Aorta (tissue), 5 donors: Measurements from ENCODE around the gene GALNT4. TPM values are rescaled to one million over a fixed set of nuclear protein-coding genes. Genes with fewer than 3 reads are reported as not detected.
A peak's percentile ranks its signal among the peaks of the same experiment; 100 is the strongest.

ENCODE experiments used
- ATAC-seq: fragments of 200-7000 bp; cut with Tn5 transposase; one replicate; pipeline ENCODE4 v1.9.1; 2022; ENCODE audit warnings: moderate library complexity; ENCODE audit not compliant: low FRiP score
- DNase-seq, 2 donors: peaks; one replicate each; pipeline ENCODE4 v3.0.0-alpha.2; 2020
- H3K27ac ChIP-seq, 2 donors: one replicate each; pipeline ENCODE4 v1.5.1; 2013; ENCODE audit warnings: low read length in 2 of 2, mild to moderate bottlenecking in 2 of 2, moderate library complexity in 2 of 2, control low read depth in 1 of 2, inconsistent platforms in 1 of 2, low read depth in 1 of 2
- H3K27me3 ChIP-seq, 2 donors: one replicate each; pipeline ENCODE4 v1.6.1; 2013; ENCODE audit warnings: control low read depth in 1 of 2, low read length in 1 of 2, mild to moderate bottlenecking in 1 of 2, moderate library complexity in 1 of 2; ENCODE audit not compliant: insufficient read depth in 2 of 2, control insufficient read depth in 1 of 2
- H3K36me3 ChIP-seq, 2 donors: one replicate each; pipeline ENCODE4 v1.6.1; 2013; ENCODE audit warnings: control low read depth in 1 of 2, low read length in 1 of 2, mild to moderate bottlenecking in 1 of 2; ENCODE audit not compliant: insufficient read depth in 2 of 2, control insufficient read depth in 1 of 2
- H3K4me1 ChIP-seq, 2 donors: one replicate each; pipeline ENCODE4 v1.6.1; 2013; ENCODE audit warnings: low read length in 2 of 2, control low read depth in 1 of 2, mild to moderate bottlenecking in 1 of 2, moderate library complexity in 1 of 2; ENCODE audit not compliant: insufficient read depth in 2 of 2, control insufficient read depth in 1 of 2
- H3K4me3 ChIP-seq, 2 donors: one replicate each; pipeline ENCODE4 v1.5.1; 2013; ENCODE audit warnings: low read length in 2 of 2, control low read depth in 1 of 2, mild to moderate bottlenecking in 1 of 2
- H3K9me3 ChIP-seq: one replicate; pipeline ENCODE4 v1.6.1; 2013; ENCODE audit warnings: mild to moderate bottlenecking, low read length; ENCODE audit not compliant: control insufficient read depth
- WGBS, 2 donors: extraction: QIAGEN DNeasy Blood & Tissue Kit; methylation state at CpG; one replicate each; pipeline ENCODE4 v1.1.7; 2013; 5-methylcytosine and 5-hydroxymethylcytosine counted together
- intact Hi-C, 2 donors: fragments of 100-400 bp; cut with DNase I; formaldehyde crosslinking; loops; one replicate each; pipeline versions ENCODE4 v1.14.2 to v1.15.0; 2022
- polyA plus RNA-seq, 2 donors: library from polyadenylated mRNA; stranded (reverse); fragments of 200-250 nt; gene quantifications; one replicate each; pipeline ENCODE4 v1.2.3, GENCODE V29; 2013
- total RNA-seq, 2 donors: library from RNA; stranded (reverse); fragmentation: NEBNext Ultra II Directional; extraction: Animal tissue kit (Norgen Biotek cat#: 25700); gene quantifications; one replicate each; pipeline ENCODE4 v1.2.1, GENCODE V29; 2021
- donor health status: healthy with polysubstance abuse.
- donor health status: Bipolar disorder and iron deficiency.
- donor health status: DM: no; HTN: no; CAD: no.
- donor health status: DM: no; HTN: no; CAD: no.
- donor health status: DM: yes; HTN: yes; CAD: no.

The GALNT4 gene
- total and polyA plus RNA-seq, 4 donors = 2.8 to 7.4 (median 5.9) TPM

DNA sequence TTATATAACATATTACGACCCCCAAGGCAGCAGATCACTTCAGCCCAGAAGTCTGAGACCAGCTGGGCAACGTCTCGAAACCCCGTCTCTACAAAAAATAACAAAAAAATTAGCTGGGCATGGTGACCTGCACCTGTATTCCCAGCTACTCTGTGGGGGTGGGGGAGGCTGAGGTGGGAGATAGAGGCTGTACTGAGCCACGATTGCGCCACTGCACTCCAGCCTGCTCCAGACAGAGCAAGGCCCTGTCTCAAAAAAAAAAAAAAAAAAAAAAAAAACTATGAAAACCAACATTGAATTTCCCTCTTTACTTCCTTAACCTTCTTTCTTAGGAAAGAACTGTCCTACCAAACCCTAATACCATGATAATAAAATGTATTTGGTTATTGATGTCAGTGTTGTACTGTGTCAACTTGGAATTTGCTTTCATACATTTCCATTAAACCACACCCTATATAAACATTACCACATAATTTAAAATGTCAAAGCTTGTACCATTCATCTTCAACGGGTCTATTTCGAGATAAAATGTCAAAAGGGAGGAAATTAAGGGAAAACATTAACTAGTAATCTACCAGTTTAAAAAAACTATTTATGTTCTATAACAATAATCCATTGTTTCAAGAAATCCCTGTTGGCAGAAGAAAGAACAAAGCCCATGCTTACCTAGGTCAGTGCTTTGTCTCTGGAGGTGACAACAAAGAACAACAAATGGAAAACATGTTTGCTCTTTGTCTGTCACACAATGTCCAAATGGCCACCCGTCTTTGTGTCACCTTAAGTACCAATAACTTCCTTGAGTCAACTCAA lies 17.4 kb downstream of the GALNT4 start:
- WGBS, 2 donors = 67 to 70% methylated on average over 9 of the region's 9 CpGs
- DNase-seq (no peak), ATAC-seq (no peak)
- Histone ChIP-seq H3K36me3 (peaks cover 0 to 2% of the 10 kb centered on the region in 2 donors), H3K9me3 (no peaks in the 10 kb centered on the region), H3K4me1 (no peaks in the 10 kb centered on the region), H3K4me3 (no peak overlapping the region), H3K27me3 (no peaks in the 10 kb centered on the region), H3K27ac (no peak overlapping the region)
- intact Hi-C loops = no loop called here

DNA sequence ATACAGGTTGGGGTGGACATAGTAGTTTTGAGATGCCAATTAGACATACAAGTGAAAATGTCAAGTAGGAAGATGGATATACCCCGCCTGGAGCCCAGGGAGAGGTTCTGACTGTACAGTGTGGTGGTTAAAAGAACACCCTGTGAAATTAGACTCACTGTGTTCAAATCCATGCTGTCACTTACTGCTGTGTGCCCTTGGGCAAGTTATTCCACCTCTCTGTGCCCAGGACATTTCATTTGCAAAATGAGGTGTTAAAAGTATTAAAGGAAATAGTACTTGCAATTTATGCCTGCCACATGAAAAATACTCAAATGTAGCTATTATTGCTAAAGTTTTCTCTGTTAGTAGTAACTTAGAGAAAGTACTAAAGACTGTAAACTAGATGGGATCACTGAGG lies 18.5 kb downstream of the GALNT4 start:
- Histone ChIP-seq H3K4me3 (no peak overlapping the region), H3K4me1 (no peaks in the 10 kb centered on the region), H3K27me3 (no peaks in the 10 kb centered on the region), H3K36me3 (peaks cover 0 to 2% of the 10 kb centered on the region in 2 donors), H3K27ac (no peak overlapping the region), H3K9me3 (no peaks in the 10 kb centered on the region)
- intact Hi-C loops = no loop called here
- no peak for ATAC-seq
- DNase-seq = no peak
- WGBS, 2 donors = 0 to 69% methylated on average over 1 of the region's 1 CpG

DNA sequence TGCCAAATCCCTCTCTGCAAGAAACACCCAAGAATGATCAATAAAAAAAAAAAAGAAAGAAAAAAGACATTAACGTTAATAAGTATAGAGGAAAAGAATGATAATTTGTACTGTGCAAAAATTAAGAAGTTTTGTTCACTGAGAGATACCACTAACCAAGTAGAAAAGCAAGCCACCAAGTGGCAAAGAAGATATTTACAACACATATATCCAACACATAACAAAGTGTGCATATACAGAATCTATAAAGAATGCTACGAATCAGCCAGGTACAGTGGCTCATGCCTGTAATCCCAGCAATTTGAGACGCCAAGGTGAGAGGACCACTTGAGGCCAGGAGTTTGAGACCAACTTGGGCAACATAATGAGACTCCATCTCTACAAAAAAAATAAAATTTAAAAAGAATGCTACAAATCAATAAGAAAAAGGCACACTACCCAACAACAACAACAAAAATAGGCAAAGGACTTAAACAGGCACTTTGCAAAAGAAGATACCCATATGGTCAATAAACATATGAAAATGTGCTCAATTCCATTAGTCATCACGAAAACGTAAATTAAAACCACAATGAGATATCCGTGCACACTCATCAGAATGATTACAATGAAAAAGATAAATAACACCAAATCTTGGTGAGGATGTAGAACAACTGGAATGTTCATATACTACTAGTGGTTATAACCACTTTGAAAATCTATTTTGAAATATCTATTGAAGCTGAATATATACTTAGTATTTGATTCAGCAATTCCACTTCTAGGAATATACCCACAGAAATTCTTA lies 19.8 kb downstream of the GALNT4 start:
- DNase-seq = no peak
- H3K4me3 ChIP-seq = no peak overlapping the region
- no peaks in the 10 kb centered on the region for H3K27me3 ChIP-seq
- no peak for ATAC-seq
- intact Hi-C loops = no loop called here
- H3K36me3 ChIP-seq = no peaks in the 10 kb centered on the region
- WGBS, 2 donors = 91 to 92% methylated on average over 6 of the region's 6 CpGs
- no peaks in the 10 kb centered on the region for H3K4me1 ChIP-seq
- no peaks in the 10 kb centered on the region for H3K9me3 ChIP-seq
- H3K27ac ChIP-seq = no peak overlapping the region

DNA sequence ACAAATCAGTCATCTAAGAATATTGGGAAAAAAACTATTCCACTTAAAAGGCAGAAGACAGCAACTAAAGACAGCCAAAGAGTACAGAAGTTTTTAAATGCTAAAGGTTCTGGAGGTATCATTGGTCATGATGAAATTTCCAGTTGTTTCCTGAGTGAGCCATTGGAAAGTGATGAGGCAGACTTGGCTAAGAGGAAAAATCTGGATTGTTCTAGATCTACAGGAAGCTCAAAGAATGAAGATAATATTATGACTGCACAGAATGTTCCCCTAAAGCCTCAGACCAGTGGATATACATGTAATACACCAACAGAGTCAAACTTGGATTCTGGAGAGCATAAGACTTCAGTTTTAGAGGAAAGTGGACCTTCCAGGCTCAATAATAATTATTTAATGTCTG lies 22.8 kb downstream of the GALNT4 start:
- H3K4me1 ChIP-seq = peaks cover 0 to 6% of the 10 kb centered on the region in 2 donors
- intact Hi-C loops = no loop called here
- H3K27ac ChIP-seq = no peak overlapping the region
- H3K27me3 ChIP-seq = no peaks in the 10 kb centered on the region
- no peak for ATAC-seq
- no peak for DNase-seq
- H3K4me3 ChIP-seq = no peak overlapping the region
- H3K36me3 ChIP-seq = no peaks in the 10 kb centered on the region
- no peaks in the 10 kb centered on the region for H3K9me3 ChIP-seq

DNA sequence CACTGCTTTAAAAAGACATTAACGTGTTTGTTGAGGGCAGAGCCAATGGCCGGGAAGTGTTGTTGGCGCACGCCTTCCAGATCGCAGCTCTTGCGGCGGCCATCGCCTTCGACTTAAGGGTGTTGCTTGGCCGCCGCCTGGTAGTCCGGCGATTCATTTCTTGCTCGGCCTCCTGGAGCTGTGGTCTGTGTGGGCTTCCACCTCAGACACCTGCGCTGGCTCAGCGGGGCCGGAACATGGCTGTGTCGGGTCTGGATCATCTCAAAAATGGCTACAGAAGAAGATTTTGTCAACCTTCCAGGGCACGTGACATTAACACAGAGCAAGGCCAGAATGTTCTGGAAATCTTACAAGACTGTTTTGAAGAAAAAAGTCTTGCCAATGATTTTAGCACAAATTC lies 24.7 kb downstream of the GALNT4 start:
- ATAC-seq (no peak), DNase-seq (no peak)
- peaks cover 0 to 6% of the 10 kb centered on the region in 2 donors for H3K4me1 ChIP-seq
- H3K4me3 ChIP-seq = no peak overlapping the region
- intact Hi-C loops = no loop called here
- no peaks in the 10 kb centered on the region for H3K36me3 ChIP-seq
- H3K9me3 ChIP-seq = no peaks in the 10 kb centered on the region
- H3K27me3 ChIP-seq = no peaks in the 10 kb centered on the region
- 84 to 93% methylated on average over 19 of the region's 19 CpGs for whole genome bisulfite sequencing, 2 donors
- H3K27ac ChIP-seq = no peak overlapping the region

DNA sequence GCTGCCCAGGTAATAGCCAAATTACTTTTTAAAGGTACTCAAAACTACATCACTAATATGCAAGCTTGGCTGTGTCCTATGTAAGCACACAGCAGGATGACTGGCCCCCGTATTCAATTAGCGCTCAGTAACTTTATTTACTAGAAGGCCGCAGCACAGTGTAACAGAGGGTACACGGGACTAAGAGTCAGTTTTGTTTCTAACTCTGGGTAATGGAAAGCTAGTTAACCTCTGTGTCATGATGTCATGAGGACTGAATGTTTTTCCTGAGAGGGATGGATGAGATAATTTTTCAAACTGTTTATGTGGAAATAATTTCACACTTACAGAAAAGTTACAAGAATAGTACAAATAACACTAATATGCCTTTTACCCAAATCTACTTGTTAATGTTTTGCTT lies 27.1 kb downstream of the GALNT4 start:
- DNase-seq (no peak), ATAC-seq (no peak)
- no peaks in the 10 kb centered on the region for H3K9me3 ChIP-seq
- H3K4me1 ChIP-seq = peaks cover 0 to 6% of the 10 kb centered on the region in 2 donors
- peak overlapping the region in 1 of 2 donors; percentile 67 for H3K27ac ChIP-seq
- no peaks in the 10 kb centered on the region for H3K27me3 ChIP-seq
- intact Hi-C loops = no loop called here
- WGBS, 2 donors = 12 to 13% methylated on average over 4 of the region's 4 CpGs
- no peaks in the 10 kb centered on the region for H3K36me3 ChIP-seq
- no peak overlapping the region for H3K4me3 ChIP-seq

DNA sequence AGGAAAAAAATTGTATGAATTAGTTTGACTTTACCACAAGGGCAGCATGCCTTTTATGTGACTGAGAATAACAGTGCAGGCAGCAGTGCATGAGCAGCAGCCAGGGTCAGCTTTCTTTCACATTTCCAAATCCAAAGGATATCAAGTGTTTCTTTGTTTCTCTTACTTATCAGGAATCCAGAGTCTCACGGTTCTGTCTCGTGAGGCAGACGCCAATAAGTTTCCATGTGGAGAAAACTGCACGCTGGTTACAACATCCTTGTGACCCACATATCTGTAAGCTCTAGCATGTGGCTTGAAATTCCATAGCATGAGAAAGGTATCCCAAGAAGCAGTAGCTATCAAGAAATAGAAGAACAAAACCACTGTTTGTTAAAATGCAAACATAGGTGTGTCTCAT lies 27.6 kb downstream of the GALNT4 start:
- Histone ChIP-seq H3K27me3 (no peaks in the 10 kb centered on the region), H3K27ac (peak overlapping the region in 1 of 2 donors; percentile 22), H3K4me1 (peaks cover 0 to 6% of the 10 kb centered on the region in 2 donors), H3K4me3 (no peak overlapping the region), H3K9me3 (no peaks in the 10 kb centered on the region), H3K36me3 (no peaks in the 10 kb centered on the region)
- ATAC-seq (no peak), DNase-seq (no peak)
- intact Hi-C loops = no loop called here
- WGBS, 2 donors = 4 to 6% methylated on average over 4 of the region's 4 CpGs

DNA sequence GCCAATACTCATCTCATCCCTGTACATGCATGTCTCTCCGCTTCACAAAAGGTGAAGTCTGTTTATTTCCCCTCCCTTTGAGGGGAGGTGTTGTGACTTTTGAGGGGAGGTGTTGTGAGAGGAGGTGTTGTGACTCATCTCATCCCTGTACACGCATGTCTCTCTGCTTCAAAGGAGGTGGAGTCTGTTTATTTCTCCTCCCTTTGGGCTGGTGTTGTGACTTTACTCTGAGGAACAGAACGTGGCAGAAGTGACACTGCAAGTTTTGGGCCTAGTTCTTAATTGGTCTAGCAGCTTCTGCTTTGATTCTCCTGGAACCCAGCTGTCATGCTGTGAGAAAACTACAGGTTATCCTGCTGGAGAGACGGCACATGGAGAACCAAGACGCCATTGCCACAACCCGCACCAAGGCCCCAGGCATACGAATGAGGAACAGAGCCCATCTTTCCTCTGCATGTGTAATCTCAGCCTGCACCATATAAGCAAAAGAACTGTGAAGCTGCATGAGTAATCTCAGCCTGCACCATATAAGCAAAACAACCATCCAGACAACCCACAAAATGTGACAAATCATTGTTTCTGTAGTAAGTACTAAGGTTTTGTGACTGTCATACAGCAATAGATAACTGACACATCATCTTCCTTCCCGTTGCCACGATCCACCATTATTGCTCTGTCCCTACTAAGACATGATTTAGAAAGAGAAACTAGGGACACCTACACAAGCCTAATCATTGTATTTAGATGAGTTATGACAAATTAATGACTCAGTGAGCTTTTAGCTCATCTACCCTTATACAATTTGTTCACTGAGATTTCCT lies 30.0 kb downstream of the GALNT4 start:
- intact Hi-C loops = no loop called here
- ATAC-seq (no peak), DNase-seq (no peak)
- H3K4me3 ChIP-seq = no peak overlapping the region
- WGBS, 2 donors = 90% methylated on average over 9 of the region's 9 CpGs
- peaks cover 2 to 4% of the 10 kb centered on the region in 2 donors for H3K36me3 ChIP-seq
- no peak overlapping the region for H3K27ac ChIP-seq
- peaks cover 0 to 6% of the 10 kb centered on the region in 2 donors for H3K4me1 ChIP-seq
- H3K27me3 ChIP-seq = no peaks in the 10 kb centered on the region
- H3K9me3 ChIP-seq = no peaks in the 10 kb centered on the region
